Lower leg skin (tissue), 3 donors: Measurements from ENCODE around the gene SHC3.

Experiments used
- POLR2A ChIP-seq, 2 donors: fragments of 450-650 bp; IDR thresholded peaks; one replicate each; pipeline ENCODE4 v1.6.1; 2016 to 2017; ENCODE audit warnings: antibody characterized with exemption in 2 of 2, mild to moderate bottlenecking in 1 of 2, moderate library complexity in 1 of 2
- TF ChIP-seq, protein P1 (sequence below), 3 donors: fragments of 450-650 bp; IDR thresholded peaks; one replicate each; pipeline ENCODE4 v1.5.1; 2016; ENCODE audit warnings: antibody characterized with exemption in 3 of 3, mild to moderate bottlenecking in 3 of 3, moderate library complexity in 2 of 3

GRCh38 chr9:88973281-88974045, 205.2 kb downstream of the SHC3 start:
- TF ChIP-seq, protein P1, sequence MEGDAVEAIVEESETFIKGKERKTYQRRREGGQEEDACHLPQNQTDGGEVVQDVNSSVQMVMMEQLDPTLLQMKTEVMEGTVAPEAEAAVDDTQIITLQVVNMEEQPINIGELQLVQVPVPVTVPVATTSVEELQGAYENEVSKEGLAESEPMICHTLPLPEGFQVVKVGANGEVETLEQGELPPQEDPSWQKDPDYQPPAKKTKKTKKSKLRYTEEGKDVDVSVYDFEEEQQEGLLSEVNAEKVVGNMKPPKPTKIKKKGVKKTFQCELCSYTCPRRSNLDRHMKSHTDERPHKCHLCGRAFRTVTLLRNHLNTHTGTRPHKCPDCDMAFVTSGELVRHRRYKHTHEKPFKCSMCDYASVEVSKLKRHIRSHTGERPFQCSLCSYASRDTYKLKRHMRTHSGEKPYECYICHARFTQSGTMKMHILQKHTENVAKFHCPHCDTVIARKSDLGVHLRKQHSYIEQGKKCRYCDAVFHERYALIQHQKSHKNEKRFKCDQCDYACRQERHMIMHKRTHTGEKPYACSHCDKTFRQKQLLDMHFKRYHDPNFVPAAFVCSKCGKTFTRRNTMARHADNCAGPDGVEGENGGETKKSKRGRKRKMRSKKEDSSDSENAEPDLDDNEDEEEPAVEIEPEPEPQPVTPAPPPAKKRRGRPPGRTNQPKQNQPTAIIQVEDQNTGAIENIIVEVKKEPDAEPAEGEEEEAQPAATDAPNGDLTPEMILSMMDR (IDR thresholded peaks at IDR 0.05), result no peak
- no peak for TF ChIP-seq POLR2A (IDR thresholded peaks at IDR 0.05)
